CD4-positive, alpha-beta T cell treated with Interleukin-1 beta for 1 hour (primary cell): ENCODE measurements around the gene ZBTB7C.

Experiments
- DNase-seq, 2 donors: peaks; one replicate each; pipeline ENCODE4 v3.0.0-alpha.2; 2020 to 2022

The ZBTB7C gene

GRCh38 chr18:48320639-48320945 is 88.6 kb downstream of the ZBTB7C start:
- no peak for DNase-seq

GRCh38 chr18:48319801-48320638 is 89.2 kb downstream of the ZBTB7C start:
- no peak for DNase-seq

GRCh38 chr18:48318436-48318835 is 90.7 kb downstream of the ZBTB7C start:
- DNase-seq: no peak

- DNase-seq: no peak
These were observed 91.3 kb downstream of the ZBTB7C start for GRCh38 chr18:48317781-48318381.

GRCh38 chr18:48316177-48316576 is 93.0 kb downstream of the ZBTB7C start:
- DNase-seq: no peak

GRCh38 chr18:48314690-48315089 is 94.5 kb downstream of the ZBTB7C start:
- no peak for DNase-seq

GRCh38 chr18:48313792-48314191 is 95.4 kb downstream of the ZBTB7C start:
- no peak for DNase-seq

GRCh38 chr18:48312066-48312465 is 97.1 kb downstream of the ZBTB7C start:
- DNase-seq: no peak

GRCh38 chr18:48310999-48311398 is 98.2 kb downstream of the ZBTB7C start:
- no peak for DNase-seq

- DNase-seq: no peak
These were observed 98.8 kb downstream of the ZBTB7C start for GRCh38 chr18:48310353-48310752.

- DNase-seq: no peak
These were observed 100.2 kb downstream of the ZBTB7C start for GRCh38 chr18:48308755-48309575.

GRCh38 chr18:48308027-48308635 is 101.1 kb downstream of the ZBTB7C start:
- no peak for DNase-seq

- DNase-seq: no peak
These were observed 102.3 kb downstream of the ZBTB7C start for GRCh38 chr18:48306838-48307237.

- no peak for DNase-seq
These were observed 104.1 kb downstream of the ZBTB7C start for GRCh38 chr18:48304906-48305693.

- DNase-seq: no peak
These were observed 105.3 kb downstream of the ZBTB7C start for GRCh38 chr18:48303883-48304282.

- DNase-seq: no peak
These were observed 106.4 kb downstream of the ZBTB7C start for GRCh38 chr18:48302736-48303135.

GRCh38 chr18:48300463-48300961 is 108.7 kb downstream of the ZBTB7C start:
- DNase-seq: peak in 1 of 2 donors; percentile 30

- no peak for DNase-seq
These were observed 112.0 kb downstream of the ZBTB7C start for GRCh38 chr18:48297139-48297538.

GRCh38 chr18:48296581-48296980 is 112.6 kb downstream of the ZBTB7C start:
- no peak for DNase-seq

GRCh38 chr18:48295586-48296311 is 113.4 kb downstream of the ZBTB7C start:
- no peak for DNase-seq

GRCh38 chr18:48294899-48295585 is 114.1 kb downstream of the ZBTB7C start:
- no peak for DNase-seq
